Stimulated activated naive CD8-positive, alpha-beta T cell treated with anti-CD3 and anti-CD28 coated beads, Interleukin-15, Interleukin-2, amounts not matched to agents 100 ng/mL and 50 ng/mL, for 24 hours (primary cell): ENCODE results near the gene USH2A.

Experiments used
- H3K27ac Mint-ChIP-seq: one replicate; pipeline ENCODE4 v1.8.0; 2021; ENCODE audit warnings: mild to moderate bottlenecking, mixed read lengths
- H3K27me3 Mint-ChIP-seq: one replicate; pipeline ENCODE4 v1.8.0; 2021; ENCODE audit warnings: mixed read lengths
- H3K36me3 Mint-ChIP-seq: one replicate; pipeline ENCODE4 v1.8.0; 2021; ENCODE audit warnings: low read depth, mixed read lengths
- H3K4me1 Mint-ChIP-seq: one replicate; pipeline ENCODE4 v1.8.0; 2021; ENCODE audit warnings: low read depth, mixed read lengths
- H3K4me3 Mint-ChIP-seq: one replicate; pipeline ENCODE4 v1.8.0; 2021; ENCODE audit warnings: mild to moderate bottlenecking, mixed read lengths
- H3K9me3 Mint-ChIP-seq: one replicate; pipeline ENCODE4 v1.8.0; 2021; ENCODE audit warnings: mixed read lengths

USH2A gene

GRCh38 chr1:216422821-216423520 is at the start of gene USH2A:
TSS of gene USH2A (minus strand) at chr1:216423448. CDS start at chr1:216422336, 1,112 bp downstream.
- Mint-ChIP-seq H3K4me1 (no peaks in the 10 kb centered on the region), H3K27ac (no peak within 1 kb of the TSS), H3K36me3 (no peaks in the 10 kb centered on the region), H3K4me3 (no peak within 1 kb of the TSS), H3K27me3 (no peaks in the 10 kb centered on the region), H3K9me3 (peaks cover 2% of the 10 kb centered on the region)

DNA sequence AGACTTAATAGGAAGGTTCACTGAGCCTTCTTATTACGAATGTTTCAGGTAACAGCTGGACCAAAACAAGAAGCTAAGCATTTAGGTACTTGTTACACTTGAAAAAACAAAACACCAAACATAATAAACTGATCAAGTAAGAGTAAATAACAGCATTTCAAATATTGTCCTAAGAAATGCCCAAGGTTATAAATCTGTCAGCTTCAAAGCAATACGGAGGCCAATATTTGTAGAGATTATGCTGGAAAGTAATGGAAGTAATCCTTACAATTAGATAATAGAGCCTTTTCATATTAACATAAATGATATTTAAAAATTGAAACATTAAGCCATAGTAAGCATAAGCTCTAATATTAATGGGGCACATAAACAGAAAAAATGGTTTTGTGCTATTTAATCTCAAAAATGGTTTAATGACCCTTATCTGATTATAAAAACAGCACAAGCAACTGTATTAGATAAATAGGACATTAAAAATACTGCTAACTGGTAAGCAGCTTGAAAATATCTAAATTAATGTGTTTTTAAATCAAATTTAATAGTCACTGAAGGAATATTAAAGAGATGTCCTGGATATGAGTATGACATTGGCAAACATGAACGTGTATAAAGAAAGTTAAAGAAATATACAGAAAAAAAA is 43.0 kb upstream of the USH2A start:
- Mint-ChIP-seq H3K27ac (no peak overlapping the region), H3K4me3 (no peak overlapping the region), H3K36me3 (no peaks in the 10 kb centered on the region), H3K27me3 (no peaks in the 10 kb centered on the region), H3K4me1 (no peaks in the 10 kb centered on the region), H3K9me3 (no peaks in the 10 kb centered on the region)

DNA sequence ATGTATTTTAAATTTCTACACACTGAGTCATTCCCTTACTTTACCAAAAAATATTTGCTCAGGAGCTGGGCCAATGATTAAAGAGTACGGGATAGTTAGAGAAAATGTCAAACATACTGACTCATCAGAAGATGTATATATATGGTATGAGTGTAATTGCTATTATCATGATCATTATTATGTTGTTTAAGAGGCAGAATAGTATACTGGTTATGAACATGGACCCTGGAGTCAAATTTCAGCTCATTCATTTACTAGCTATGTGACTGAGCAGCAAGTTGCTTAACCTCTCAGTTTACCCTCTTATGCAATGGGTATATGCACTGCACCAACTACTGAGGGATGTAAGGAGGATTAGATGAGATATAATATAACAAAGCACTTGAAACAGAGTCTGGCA is 41.2 kb upstream of the USH2A start:
- no peaks in the 10 kb centered on the region for H3K9me3 Mint-ChIP-seq
- H3K36me3 Mint-ChIP-seq, result no peaks in the 10 kb centered on the region
- H3K4me3 Mint-ChIP-seq, result no peak overlapping the region
- no peaks in the 10 kb centered on the region for H3K27me3 Mint-ChIP-seq
- H3K4me1 Mint-ChIP-seq, result no peaks in the 10 kb centered on the region
- no peak overlapping the region for H3K27ac Mint-ChIP-seq

DNA sequence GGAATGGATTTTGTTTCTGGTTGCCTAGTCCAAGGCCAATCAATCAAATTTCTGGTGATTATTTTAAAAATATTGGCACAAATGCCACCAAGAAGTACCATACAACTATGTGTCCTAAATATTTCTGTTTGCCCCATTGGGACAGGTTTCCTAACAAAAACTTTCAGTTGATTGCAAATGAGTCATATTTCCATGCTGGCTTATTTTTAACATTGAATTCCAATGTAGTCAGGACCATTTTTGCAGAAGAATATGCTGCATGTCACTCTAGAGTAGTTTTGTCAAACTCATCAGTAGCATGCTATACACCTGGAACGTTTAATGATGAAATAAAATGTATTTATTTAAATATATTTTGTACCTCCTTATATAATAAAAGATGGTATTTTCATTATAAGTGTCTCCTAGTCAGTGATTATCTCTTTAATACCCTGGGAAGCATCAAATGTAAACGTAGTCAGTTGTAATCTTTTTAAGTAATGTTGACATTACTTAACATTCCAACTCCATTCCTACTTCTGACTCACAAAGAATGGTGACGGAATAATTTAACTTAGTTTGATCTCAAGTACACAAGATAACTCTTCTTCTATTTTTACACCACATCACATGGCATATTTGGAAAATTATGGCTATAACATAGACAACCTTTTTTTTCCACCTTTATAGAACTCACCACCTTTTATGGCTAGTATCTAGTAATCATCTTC is 39.0 kb upstream of the USH2A start:
- no peak overlapping the region for H3K4me3 Mint-ChIP-seq
- H3K27me3 Mint-ChIP-seq, result no peaks in the 10 kb centered on the region
- H3K4me1 Mint-ChIP-seq, result no peaks in the 10 kb centered on the region
- no peaks in the 10 kb centered on the region for H3K9me3 Mint-ChIP-seq
- H3K27ac Mint-ChIP-seq, result no peak overlapping the region
- H3K36me3 Mint-ChIP-seq, result no peaks in the 10 kb centered on the region

- no peak overlapping the region for H3K27ac Mint-ChIP-seq
- no peak overlapping the region for H3K4me3 Mint-ChIP-seq
- H3K27me3 Mint-ChIP-seq, result no peaks in the 10 kb centered on the region
- H3K9me3 Mint-ChIP-seq, result no peaks in the 10 kb centered on the region
- H3K4me1 Mint-ChIP-seq, result no peaks in the 10 kb centered on the region
- no peaks in the 10 kb centered on the region for H3K36me3 Mint-ChIP-seq
Observed at GRCh38 chr1:216461466-216461865, 38.2 kb upstream of the USH2A start.

DNA sequence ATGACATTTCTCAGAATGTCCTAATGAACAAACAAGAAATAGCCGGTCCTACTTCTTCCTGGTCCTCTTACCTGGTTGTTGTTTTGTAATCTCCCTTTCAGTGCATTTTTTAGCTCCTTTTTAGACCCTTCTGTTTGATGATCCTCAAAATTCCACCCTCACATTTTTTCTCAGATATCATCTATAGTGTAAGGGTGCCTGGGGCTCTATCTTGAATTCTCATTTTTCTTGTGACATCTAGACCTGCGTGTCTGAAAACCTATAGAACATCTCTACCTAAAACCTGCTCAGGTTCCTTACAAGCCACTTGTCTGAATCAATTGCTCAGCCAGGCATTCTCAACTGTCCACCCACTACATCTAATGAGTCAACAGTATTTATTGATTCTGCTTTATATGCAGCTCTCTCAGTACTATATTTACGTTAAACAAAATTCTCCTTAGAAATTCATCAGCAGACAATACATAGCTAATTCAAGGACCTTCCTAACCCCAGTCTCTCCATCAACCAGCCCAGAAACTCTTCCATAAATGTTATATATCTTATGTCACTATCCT is 36.5 kb upstream of the USH2A start:
- H3K4me3 Mint-ChIP-seq, result no peak overlapping the region
- H3K36me3 Mint-ChIP-seq, result no peaks in the 10 kb centered on the region
- no peak overlapping the region for H3K27ac Mint-ChIP-seq
- H3K4me1 Mint-ChIP-seq, result no peaks in the 10 kb centered on the region
- H3K9me3 Mint-ChIP-seq, result no peaks in the 10 kb centered on the region
- H3K27me3 Mint-ChIP-seq, result no peaks in the 10 kb centered on the region

DNA sequence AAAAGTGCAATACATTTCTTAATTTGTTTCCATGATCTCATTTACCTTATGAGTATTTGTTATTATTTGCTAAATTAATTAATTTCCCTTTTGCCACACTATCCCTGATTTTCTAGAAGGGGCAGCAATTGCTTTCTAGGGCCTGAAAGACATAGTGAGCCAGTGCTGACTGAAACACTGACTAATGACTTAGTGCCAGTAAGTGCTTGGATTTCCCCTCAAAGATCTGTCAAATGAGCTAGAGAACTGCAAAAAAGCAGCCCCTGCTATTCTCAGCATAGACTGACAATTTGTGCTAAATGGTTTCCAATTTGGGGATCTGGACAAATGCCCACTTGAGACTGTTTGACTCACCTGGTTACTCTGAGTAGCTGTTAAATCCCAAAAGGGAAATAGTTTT is 35.6 kb upstream of the USH2A start:
- H3K27ac Mint-ChIP-seq, result no peak overlapping the region
- H3K4me3 Mint-ChIP-seq, result no peak overlapping the region
- H3K9me3 Mint-ChIP-seq, result no peaks in the 10 kb centered on the region
- no peaks in the 10 kb centered on the region for H3K4me1 Mint-ChIP-seq
- no peaks in the 10 kb centered on the region for H3K27me3 Mint-ChIP-seq
- no peaks in the 10 kb centered on the region for H3K36me3 Mint-ChIP-seq

GRCh38 chr1:216457356-216457755 is 34.1 kb upstream of the USH2A start:
- Mint-ChIP-seq H3K9me3 (no peaks in the 10 kb centered on the region), H3K36me3 (no peaks in the 10 kb centered on the region), H3K27ac (no peak overlapping the region), H3K27me3 (no peaks in the 10 kb centered on the region), H3K4me3 (no peak overlapping the region), H3K4me1 (no peaks in the 10 kb centered on the region)

DNA sequence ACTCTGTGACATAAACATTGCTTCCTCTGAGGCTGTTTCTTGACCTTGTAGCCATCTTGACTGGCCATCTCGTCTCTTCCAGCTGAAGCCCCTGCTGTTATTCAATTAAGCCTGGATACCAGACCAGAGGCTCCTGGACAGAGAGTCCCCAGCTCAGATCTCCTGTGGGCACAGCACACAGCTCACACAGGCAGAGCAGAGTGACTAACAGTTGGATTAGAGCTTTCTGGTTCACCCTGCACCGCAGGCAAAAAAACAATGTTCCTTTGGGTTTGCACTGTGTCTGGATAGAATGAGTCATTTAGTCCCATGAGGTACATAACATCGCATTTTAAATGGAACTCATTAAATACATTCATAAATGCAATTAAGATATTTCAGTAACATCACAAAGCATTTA is 33.4 kb upstream of the USH2A start:
- Mint-ChIP-seq H3K27me3 (no peaks in the 10 kb centered on the region), H3K4me1 (no peaks in the 10 kb centered on the region), H3K36me3 (no peaks in the 10 kb centered on the region), H3K27ac (no peak overlapping the region), H3K9me3 (peaks cover 3% of the 10 kb centered on the region), H3K4me3 (no peak overlapping the region)

GRCh38 chr1:216453777-216454176 is 30.5 kb upstream of the USH2A start:
- H3K4me3 Mint-ChIP-seq, result no peak overlapping the region
- H3K27me3 Mint-ChIP-seq, result no peaks in the 10 kb centered on the region
- H3K27ac Mint-ChIP-seq, result no peak overlapping the region
- no peaks in the 10 kb centered on the region for H3K4me1 Mint-ChIP-seq
- no peaks in the 10 kb centered on the region for H3K36me3 Mint-ChIP-seq
- H3K9me3 Mint-ChIP-seq, result peaks cover 10% of the 10 kb centered on the region

GRCh38 chr1:216450227-216450626 is 27.0 kb upstream of the USH2A start:
- Mint-ChIP-seq H3K27ac (no peak overlapping the region), H3K4me1 (no peaks in the 10 kb centered on the region), H3K36me3 (no peaks in the 10 kb centered on the region), H3K9me3 (peaks cover 10% of the 10 kb centered on the region), H3K4me3 (no peak overlapping the region), H3K27me3 (no peaks in the 10 kb centered on the region)

DNA sequence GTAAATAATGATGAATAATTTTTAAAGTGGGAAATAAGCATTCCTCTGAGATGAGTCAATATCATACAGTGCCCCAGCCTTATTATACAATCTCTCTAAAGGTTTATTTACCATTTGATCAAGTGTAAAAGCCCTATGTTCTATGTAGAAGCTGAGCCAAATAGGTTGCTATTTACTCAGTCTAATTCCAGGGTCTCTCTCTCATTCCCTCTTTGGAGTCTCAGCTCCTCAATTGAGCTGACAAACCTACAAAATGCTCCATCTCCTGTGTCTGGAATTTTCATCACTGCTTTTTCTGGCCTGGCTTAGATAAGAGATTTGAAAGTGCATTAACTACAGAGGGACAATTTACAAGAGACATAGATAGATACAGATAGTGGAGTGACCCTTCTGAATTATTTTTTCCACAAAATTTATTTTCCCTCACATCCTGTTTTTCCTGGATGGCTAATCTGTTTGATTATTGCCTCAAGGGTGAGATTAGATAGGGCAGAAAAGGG is 24.8 kb upstream of the USH2A start:
- H3K36me3 Mint-ChIP-seq, result no peaks in the 10 kb centered on the region
- H3K4me3 Mint-ChIP-seq, result no peak overlapping the region
- peaks cover 10% of the 10 kb centered on the region for H3K9me3 Mint-ChIP-seq
- no peaks in the 10 kb centered on the region for H3K4me1 Mint-ChIP-seq
- no peaks in the 10 kb centered on the region for H3K27me3 Mint-ChIP-seq
- no peak overlapping the region for H3K27ac Mint-ChIP-seq

- Mint-ChIP-seq H3K4me3 (no peak overlapping the region), H3K36me3 (no peaks in the 10 kb centered on the region), H3K27ac (no peak overlapping the region), H3K9me3 (no peaks in the 10 kb centered on the region), H3K4me1 (no peaks in the 10 kb centered on the region), H3K27me3 (no peaks in the 10 kb centered on the region)
Observed at GRCh38 chr1:216437603-216438002, 14.4 kb upstream of the USH2A start.

DNA sequence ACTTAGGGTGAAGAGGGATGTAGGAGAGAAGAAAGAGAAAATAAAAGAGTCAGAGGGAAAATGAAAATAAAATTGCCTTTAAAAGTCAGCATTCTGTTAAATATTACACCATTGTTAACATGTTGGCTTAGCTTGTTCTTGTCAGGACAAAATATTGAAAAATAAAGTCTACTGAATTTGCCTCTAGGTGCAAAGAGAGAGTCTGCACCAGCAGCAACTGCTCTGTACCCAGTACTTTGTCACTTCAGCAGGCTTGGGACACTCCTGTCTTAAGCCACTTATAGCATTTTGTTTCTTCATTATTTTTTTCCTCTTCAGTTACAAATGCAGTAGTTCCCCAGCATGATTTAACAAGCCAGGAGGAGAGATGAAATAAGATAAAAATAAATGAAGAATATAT is 11.0 kb upstream of the USH2A start:
- H3K4me3 Mint-ChIP-seq, result no peak overlapping the region
- H3K36me3 Mint-ChIP-seq, result no peaks in the 10 kb centered on the region
- no peaks in the 10 kb centered on the region for H3K27me3 Mint-ChIP-seq
- H3K27ac Mint-ChIP-seq, result no peak overlapping the region
- no peaks in the 10 kb centered on the region for H3K4me1 Mint-ChIP-seq
- peaks cover 7% of the 10 kb centered on the region for H3K9me3 Mint-ChIP-seq

DNA sequence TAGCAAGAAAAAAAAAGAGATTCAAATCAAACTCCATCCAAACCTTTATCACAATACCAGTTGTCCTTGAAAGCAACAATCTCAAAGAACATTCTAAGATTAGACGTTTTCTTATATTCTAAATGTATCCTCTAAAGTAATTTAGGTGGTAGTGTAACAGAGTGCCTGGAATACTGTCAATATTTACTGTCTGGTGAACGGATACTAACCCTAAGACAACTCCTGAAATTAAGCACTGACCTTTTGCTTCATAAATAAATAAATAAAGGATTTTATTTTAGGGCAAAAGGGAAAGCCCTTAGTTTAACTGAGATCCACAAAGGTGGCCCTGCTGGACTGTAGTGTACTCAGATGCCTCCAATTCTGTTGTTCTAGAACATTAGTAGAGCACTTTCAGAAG is 9.9 kb upstream of the USH2A start:
- no peak overlapping the region for H3K4me3 Mint-ChIP-seq
- H3K27ac Mint-ChIP-seq, result no peak overlapping the region
- H3K36me3 Mint-ChIP-seq, result no peaks in the 10 kb centered on the region
- H3K9me3 Mint-ChIP-seq, result peaks cover 7% of the 10 kb centered on the region
- no peaks in the 10 kb centered on the region for H3K4me1 Mint-ChIP-seq
- H3K27me3 Mint-ChIP-seq, result no peaks in the 10 kb centered on the region
